Erythroblast (primary cell): Measurements from ENCODE around the gene SH2D5.

Experiments used
- GATA1 ChIP-seq: IDR thresholded peaks from 2 replicates; pipeline ENCODE4 v1.6.1; 2011; ENCODE audit warnings: low read depth, mild to moderate bottlenecking, control low read depth, low read length, moderate library complexity
- POLR2A ChIP-seq: IDR thresholded peaks from 2 replicates; pipeline ENCODE4 v1.6.1; 2011; ENCODE audit warnings: mild to moderate bottlenecking, low read length

GRCh38 chr1:20672265-20672632 lies 60.3 kb downstream of the SH2D5 start:
- TF ChIP-seq POLR2A (no peak), GATA1 (no peak)
